HG03342 (cell line): ENCODE data around the gene ASCC2.

ENCODE experiments used
- ATAC-seq: cut with Tn5 transposase; IDR thresholded peaks from one replicate; pipeline ENCODE4 v1.9.1; 2021; ENCODE audit warnings: mild to moderate bottlenecking, moderate library complexity; ENCODE audit not compliant: unreplicated experiment

The ASCC2 gene

GRCh38 chr22:29788339-29789279, 49.5 kb downstream of the ASCC2 start:
- no peak for ATAC-seq

GRCh38 chr22:29787371-29787980, 50.6 kb downstream of the ASCC2 start:
- no peak for ATAC-seq

GRCh38 chr22:29786031-29786430, 52.0 kb downstream of the ASCC2 start:
- ATAC-seq, result no peak

GRCh38 chr22:29784451-29785361, 53.4 kb downstream of the ASCC2 start:
- no peak for ATAC-seq

- no peak for ATAC-seq
These were observed 55.8 kb downstream of the ASCC2 start for GRCh38 chr22:29782061-29782845.

- no peak for ATAC-seq
These were observed 57.1 kb downstream of the ASCC2 start for GRCh38 chr22:29780748-29781676.

GRCh38 chr22:29780220-29780619, 57.9 kb downstream of the ASCC2 start:
- no peak for ATAC-seq

- ATAC-seq, result no peak
These were observed 64.8 kb downstream of the ASCC2 start for GRCh38 chr22:29773233-29773632.

GRCh38 chr22:29772170-29772641, 65.9 kb downstream of the ASCC2 start:
- ATAC-seq, result no peak

GRCh38 chr22:29769723-29770321, 68.3 kb downstream of the ASCC2 start:
- no peak for ATAC-seq

- ATAC-seq, result no peak
These were observed 69.9 kb downstream of the ASCC2 start for GRCh38 chr22:29768052-29768693.

GRCh38 chr22:29767171-29768051, 70.7 kb downstream of the ASCC2 start, which contains the start of gene UQCR10:
UQCR10 (plus strand) TSS chr22:29767369; CDS start chr22:29767399, 30 bp downstream.
- ATAC-seq, result peak; percentile 64

- ATAC-seq, result peak; percentile 89
These were observed 71.4 kb downstream of the ASCC2 start, which contains the start of gene ZMAT5 for GRCh38 chr22:29766632-29767170. ZMAT5 (minus strand) TSS chr22:29767007; CDS start chr22:29748544, 18,463 bp downstream.

- no peak for ATAC-seq
These were observed 72.0 kb downstream of the ASCC2 start for GRCh38 chr22:29765905-29766631.

GRCh38 chr22:29762263-29762662, 75.8 kb downstream of the ASCC2 start:
- ATAC-seq, result no peak

- no peak for ATAC-seq
These were observed 79.1 kb downstream of the ASCC2 start for GRCh38 chr22:29758959-29759358.
